Hematopoietic multipotent progenitor cell treated with erythropoietin and hydrocortisone succinate and interleukin-3 and kit ligand, for 8 days (in vitro differentiated cells): ENCODE data around the gene NES.
"Not testable (repeated sequence)": the region's sequence is repeated elsewhere in the genome, so short reads cannot be mapped to it uniquely, and the experiment has no call there.

Source experiments
- DNase-seq: peaks from one replicate; pipeline ENCODE4 v3.0.0-alpha.2; 2015

NES gene

GRCh38 chr1:156644146-156644545 is 33.1 kb downstream of the NES start:
- DNase-seq, result no peak

DNA sequence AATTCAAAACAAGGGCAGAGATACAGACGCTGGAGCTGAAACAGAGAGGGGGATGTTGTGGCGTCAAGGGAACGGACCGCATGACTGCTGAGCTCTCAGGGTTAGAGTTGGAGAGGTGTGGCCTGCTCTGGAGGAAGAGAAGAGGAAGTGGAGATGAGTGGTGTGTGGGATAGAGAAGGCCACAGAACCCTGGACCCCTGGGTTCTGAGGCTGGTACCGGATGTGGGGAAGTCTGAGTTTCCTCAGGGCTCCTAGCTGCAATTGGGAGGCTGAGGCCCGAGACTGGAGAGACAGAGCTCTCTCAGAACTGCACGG is 33.5 kb downstream of the NES start:
- DNase-seq, result peak; percentile 24

DNA sequence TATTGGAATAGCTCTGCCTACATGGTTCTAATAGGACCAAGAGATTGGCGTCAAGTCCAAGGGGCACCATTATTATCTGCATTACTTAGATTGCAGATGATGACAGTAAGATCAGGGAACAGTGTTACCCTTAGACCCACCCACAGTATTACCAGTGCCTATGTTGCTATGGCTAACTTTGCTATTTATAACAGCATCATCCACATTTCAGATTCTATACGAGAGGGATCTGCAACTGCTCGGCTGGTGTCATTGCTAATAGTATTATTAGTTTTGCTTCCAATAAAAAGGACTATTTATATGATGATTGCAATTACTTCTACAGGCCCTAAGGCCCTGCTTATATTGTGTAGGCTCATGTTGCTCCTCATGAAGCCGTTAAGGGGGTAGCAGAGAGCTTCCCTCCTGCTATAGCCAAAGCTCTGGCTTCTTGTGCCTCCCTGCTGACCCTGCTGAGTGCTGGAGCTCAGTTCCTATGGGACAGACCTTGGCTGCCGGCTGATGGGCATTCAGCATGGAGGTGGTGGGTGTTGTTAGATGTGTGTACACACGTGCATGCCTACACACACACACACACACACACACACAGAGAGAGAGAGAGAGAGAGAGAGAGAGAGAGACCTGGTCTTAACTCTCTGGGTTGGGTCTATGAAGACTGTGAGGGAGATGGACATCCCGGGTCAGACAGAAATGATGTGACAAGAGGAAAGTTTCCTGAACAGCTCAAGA is 34.0 kb downstream of the NES start:
- DNase-seq, result no peak

DNA sequence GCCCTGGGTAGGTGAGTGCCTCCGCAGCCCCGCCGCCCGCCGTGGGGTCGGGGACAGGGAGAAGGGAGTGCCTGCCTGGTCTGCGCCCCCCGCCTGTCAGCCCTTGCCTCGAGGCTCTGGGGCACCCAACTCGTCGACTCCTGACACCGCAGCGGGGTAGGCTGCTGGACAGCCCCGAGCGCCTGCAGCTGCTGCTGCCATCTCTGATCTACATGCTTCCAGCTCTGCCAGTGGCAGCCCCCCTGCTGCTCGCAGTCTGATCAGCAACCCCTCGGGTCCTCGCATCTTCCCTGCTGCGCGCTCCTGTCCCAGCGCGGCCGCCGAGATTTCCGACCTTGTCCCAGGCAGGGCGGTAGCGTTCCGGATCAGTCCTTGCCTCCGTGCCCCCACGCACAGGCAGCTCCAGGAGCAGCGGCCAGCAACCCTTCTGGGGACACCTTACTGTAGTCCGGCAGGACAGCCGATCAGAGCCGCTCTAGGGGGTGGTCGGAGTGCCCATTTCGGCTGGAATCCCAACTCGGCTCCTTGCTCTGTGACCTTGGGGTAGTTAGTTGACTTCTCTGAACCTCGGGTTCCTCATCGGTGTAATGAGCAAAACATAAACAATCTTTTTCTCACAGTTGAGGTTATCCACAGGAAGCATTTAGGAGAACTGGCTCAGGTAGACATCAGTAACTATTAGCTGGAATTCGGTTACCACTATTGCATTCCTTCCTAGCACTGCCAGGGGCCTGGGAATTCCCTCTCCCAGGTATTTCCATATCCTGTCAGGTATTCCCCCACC is 34.8 kb downstream of the NES start:
- no peak for DNase-seq

GRCh38 chr1:156641761-156642264 is 35.4 kb downstream of the NES start, which contains the start of gene BCAN:
Gene BCAN (plus strand): TSS chr1:156642117. CDS start chr1:156646055, 3,938 bp downstream.
- no peak for DNase-seq

DNA sequence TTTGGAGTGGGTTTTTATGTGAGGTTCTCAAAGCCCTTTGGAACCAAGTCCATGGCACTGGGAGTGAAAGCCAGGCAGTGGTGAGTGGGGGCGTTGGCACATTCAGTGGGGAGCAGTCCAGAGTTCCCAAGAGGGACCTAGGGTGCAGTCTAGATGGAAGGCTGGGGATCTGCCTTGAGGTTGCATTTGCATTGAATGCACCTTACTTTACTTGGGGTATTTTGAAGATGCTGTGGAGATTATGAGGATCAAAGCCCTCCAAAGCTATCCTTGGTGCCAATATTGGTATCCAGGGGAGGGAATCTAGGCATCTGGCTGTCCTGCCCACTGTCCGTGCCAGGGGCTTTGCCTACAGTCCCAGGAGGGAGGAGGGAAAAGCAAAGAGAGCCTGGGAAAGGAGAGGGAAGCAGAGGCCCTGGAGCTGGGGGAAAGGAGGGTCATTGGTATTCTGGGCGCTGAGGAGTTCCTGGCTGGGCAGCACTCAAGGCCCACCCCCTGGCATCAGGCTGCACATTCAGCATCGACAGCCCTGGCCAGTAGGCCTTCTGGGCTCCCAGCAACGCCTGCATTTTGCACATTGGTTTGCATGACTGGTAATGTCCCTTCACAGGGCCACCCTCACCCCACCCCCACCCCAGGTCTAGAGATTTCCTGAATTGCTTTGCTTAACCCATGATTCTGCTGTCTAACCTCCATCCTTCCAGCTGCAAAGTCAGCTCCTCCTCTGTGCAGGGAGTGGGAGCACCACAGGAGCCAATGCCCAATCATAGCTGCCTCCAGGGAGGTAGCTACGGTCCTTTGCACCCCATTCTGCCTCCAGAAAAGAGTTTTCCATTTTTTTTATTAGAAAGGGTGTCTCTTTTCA is 36.1 kb downstream of the NES start:
- no peak for DNase-seq

DNA sequence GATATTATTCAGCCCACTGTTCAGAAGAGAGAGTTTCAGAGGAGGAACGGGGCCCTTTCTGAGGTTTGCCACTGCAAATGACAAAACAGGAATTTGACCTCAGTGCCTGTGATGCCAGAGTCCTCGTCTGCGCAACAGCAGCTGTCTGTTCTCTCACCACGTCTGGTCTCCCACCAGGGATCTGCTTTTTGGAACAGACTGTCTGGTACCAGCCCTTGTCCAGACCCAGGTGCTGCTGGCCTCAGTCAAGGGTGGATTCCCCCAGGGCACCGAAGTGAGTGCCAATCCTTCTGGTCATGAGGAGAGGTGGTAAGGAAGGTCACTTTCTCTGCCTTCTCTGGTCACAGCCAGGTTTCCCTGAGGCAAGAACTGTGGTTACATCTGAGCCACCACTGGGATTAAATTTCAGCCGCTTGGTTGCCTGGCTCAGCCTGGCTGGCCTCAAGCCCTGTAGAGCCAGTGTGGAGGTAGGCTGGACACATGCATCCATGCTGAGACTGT is 37.6 kb downstream of the NES start:
- DNase-seq, result no peak

- no peak for DNase-seq
Measured at GRCh38 chr1:156638189-156638985, 38.8 kb downstream of the NES start.

- DNase-seq, result no peak
Measured at GRCh38 chr1:156632355-156632754, 44.9 kb downstream of the NES start.

- not testable (repeated sequence) for DNase-seq
Measured at GRCh38 chr1:156631152-156631551, 46.1 kb downstream of the NES start.

GRCh38 chr1:156629823-156630449 is 47.3 kb downstream of the NES start:
- DNase-seq, result no peak

DNA sequence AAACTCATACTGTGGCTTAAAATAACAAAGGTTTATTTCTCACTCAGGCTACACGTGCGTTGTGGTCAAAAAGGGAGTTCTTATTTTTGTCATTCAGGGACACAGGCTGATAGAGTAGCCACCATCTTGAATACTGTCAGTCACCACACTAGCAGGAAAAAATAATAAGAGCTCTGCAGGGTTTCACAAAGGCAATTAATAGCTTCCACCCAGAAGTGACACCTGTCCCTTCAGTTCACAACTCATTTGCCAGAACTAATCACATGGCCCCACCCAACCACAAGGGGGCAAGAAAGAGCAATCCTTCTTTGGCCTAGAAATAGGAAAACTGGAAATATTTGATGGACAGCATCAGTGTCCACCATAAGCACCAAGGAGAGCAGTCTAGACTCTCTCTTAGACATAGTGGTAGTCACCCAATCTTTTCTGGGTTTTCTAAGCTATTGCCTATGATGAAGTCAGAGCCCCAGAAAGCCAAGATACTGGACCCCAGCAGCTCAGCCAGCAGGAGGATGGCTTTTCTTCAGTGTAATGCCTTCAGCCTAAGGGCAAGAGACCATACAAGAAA is 49.8 kb downstream of the NES start:
- peak; percentile 69 for DNase-seq

GRCh38 chr1:156626079-156626438 is 51.1 kb downstream of the NES start:
- no peak for DNase-seq

- DNase-seq, result peak; percentile 46
Measured at GRCh38 chr1:156625436-156626078, 51.6 kb downstream of the NES start.

DNA sequence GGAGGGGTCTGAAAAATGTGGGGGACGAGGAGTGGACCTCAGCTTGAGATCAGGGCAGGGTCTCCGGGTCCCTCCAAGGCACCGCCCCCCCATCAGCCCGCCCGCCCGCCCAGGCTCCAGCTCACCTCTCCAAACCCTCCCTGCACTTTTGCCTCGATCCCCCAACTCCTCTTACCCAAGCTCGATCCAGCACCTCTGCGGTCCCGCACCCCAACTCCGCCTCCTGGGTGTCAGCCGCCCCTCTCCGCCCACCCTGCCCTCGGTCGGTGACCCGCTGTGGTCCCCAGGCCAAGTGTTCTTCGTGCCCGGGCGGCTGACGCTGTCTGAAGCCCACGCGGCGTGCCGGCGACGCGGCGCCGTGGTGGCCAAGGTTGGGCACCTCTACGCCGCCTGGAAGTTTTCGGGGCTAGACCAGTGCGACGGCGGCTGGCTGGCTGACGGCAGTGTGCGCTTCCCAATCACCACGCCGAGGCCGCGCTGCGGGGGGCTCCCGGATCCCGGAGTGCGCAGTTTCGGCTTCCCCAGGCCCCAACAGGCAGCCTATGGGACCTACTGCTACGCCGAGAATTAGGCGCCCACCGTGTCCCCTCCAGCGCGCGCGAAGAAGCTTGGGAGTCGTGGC is 52.3 kb downstream of the NES start:
- DNase-seq, result no peak

DNA sequence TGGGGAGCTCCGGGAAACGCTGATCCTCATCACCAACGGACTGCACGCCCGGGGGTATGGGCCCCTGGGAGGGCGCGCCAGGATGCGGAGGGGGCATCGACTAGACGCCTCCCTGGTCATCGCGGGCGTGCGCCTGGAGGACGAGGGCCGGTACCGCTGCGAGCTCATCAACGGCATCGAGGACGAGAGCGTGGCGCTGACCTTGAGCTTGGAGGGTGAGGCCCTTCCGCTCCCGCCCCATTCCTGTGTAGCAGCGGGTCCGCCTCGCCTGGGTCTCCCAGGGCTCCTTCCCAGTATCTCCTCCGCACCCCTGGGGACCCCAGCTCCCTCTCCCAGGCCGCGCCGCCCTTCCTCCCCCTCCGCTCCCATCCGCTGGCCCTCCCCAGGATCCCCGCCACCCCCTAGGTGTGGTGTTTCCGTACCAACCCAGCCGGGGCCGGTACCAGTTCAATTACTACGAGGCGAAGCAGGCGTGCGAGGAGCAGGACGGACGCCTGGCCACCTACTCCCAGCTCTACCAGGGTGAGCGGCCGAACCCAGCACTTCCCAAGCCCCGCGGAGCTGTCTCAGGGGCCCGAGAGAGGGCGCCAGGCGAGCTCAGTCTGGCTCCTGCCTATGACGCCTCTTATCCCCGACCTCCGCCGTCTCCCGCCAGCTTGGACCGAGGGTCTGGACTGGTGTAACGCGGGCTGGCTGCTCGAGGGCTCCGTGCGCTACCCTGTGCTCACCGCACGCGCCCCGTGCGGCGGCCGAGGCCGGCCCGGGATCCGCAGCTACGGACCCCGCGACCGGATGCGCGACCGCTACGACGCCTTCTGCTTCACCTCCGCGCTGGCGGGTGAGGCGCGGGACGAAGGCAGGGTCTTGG is 53.0 kb downstream of the NES start:
- peak; percentile 58 for DNase-seq

- DNase-seq, result no peak
Measured at GRCh38 chr1:156622581-156623297, 54.5 kb downstream of the NES start.

- no peak for DNase-seq
Measured at GRCh38 chr1:156619582-156619955, 57.6 kb downstream of the NES start.
